HepG2 (cell line): ENCODE measurements around the gene P3H2. TPM values are rescaled to one million over a fixed set of nuclear protein-coding genes. Genes with fewer than 3 reads are reported as not detected.
"Not testable (repeated sequence)": the region's sequence is repeated elsewhere in the genome, so short reads cannot be mapped to it uniquely, and the experiment has no call there.

Experiments
- ATAC-seq: fragments of 200-7000 bp; cut with Tn5 transposase; 3 replicates; pipeline ENCODE4 v1.9.1; 2020; ENCODE audit warnings: mild to moderate bottlenecking, moderate library complexity
- BruUV-seq: library from RNA; stranded (reverse); fragments of 400-500 nt; replicated peaks from 2 replicates; lab custom pipeline; 2021; lab: Mats Ljungman, UMichigan
- CTCF ChIA-PET: fragments of 300-600 bp; formaldehyde crosslinking; extraction: SDS; loops from one replicate; lab custom pipeline; 2021; ENCODE audit warnings: low total read pairs, inconsistent platforms, low intra/inter-chr PET ratio; lab: Yijun Ruan, JAX
- POLR2A ChIA-PET: fragments of 350-600 bp; sonication (Branson Sonifier 250); formaldehyde crosslinking; loops from one replicate; lab custom pipeline; 2020; ENCODE audit warnings: antibody characterized with exemption, inconsistent platforms; lab: Yijun Ruan, JAX
- DNase-seq: peaks from one replicate; pipeline ENCODE4 v3.0.0-alpha.2; 2015; ENCODE audit warnings: low spot score
- FAIRE-seq: peaks from 3 replicates; lab custom pipeline; 2011; peaks lifted over from hg19 to GRCh38; lab: Jason Lieb, UNC
- H2AFZ ChIP-seq: one replicate; pipeline ENCODE4 v1.6.1; 2011; ENCODE audit warnings: low read length, inconsistent platforms
- H3K27ac ChIP-seq: fragments of 300-600 bp; 3 replicates; pipeline ENCODE4 v1.8.0; 2011; ENCODE audit warnings: mixed run types, mild to moderate bottlenecking, mixed read lengths, low read length, inconsistent platforms; ENCODE audit not compliant: insufficient read depth; ENCODE audit errors: extremely low read length
- H3K27me3 ChIP-seq, 2 experiments: fragments of 200-600 bp in 1 of 2; 2 replicates in 1 of 2; 3 replicates in 1 of 2; pipeline versions ENCODE4 v1.6.0 to v1.8.0; 2011; ENCODE audit warnings: low read length in 2 of 2, mild to moderate bottlenecking in 2 of 2, moderate library complexity in 2 of 2, inconsistent platforms in 1 of 2; ENCODE audit not compliant: insufficient read depth in 2 of 2, control insufficient read depth in 1 of 2
- H3K36me3 ChIP-seq, 2 experiments: fragments of 200-600 bp in 1 of 2; replicated peaks in 1 of 2; 2 replicates in 1 of 2; 3 replicates in 1 of 2; pipeline versions ENCODE4 v1.5.1 to v1.8.0; 2011; ENCODE audit warnings: low read length in 2 of 2, inconsistent platforms in 1 of 2; ENCODE audit not compliant: insufficient read depth in 2 of 2, control insufficient read depth in 1 of 2
- H3K4me1 ChIP-seq: 2 replicates; pipeline ENCODE4 v1.5.1; 2012; ENCODE audit warnings: low read length, inconsistent platforms; ENCODE audit not compliant: insufficient read depth
- H3K4me2 ChIP-seq: 2 replicates; pipeline ENCODE4 v1.6.0; 2011; ENCODE audit warnings: low read depth, low read length, inconsistent platforms
- H3K4me3 ChIP-seq, 3 experiments: fragments of 200-600 bp in 1 of 3; sonication (generic), shearing (Covaris generic) in 1 of 3; replicated peaks in 1 of 3; 2 replicates each; pipeline ENCODE4 v1.5.1; 2011 to 2016; ENCODE audit warnings: low read length in 3 of 3, inconsistent platforms in 2 of 3, low read depth in 2 of 3, mild to moderate bottlenecking in 2 of 3, control low read depth in 1 of 3, mixed read lengths in 1 of 3; ENCODE audit not compliant: insufficient read depth in 1 of 3
- H3K79me2 ChIP-seq: one replicate; pipeline ENCODE4 v1.6.1; 2011; ENCODE audit warnings: low read length, inconsistent platforms; ENCODE audit not compliant: insufficient read depth
- H3K9ac ChIP-seq: 2 replicates; pipeline ENCODE4 v1.6.0; 2011; ENCODE audit warnings: mild to moderate bottlenecking, low read depth, low read length, inconsistent platforms; ENCODE audit not compliant: insufficient read depth
- H3K9me3 ChIP-seq: 2 replicates; pipeline ENCODE4 v1.5.1; 2012; ENCODE audit warnings: mild to moderate bottlenecking, low read length
- H4K20me1 ChIP-seq: 2 replicates; pipeline ENCODE4 v1.6.0; 2011; ENCODE audit warnings: inconsistent platforms, mild to moderate bottlenecking, low read length, moderate library complexity; ENCODE audit not compliant: insufficient read depth
- ARNT ChIP-seq: fragments of 450-650 bp; IDR thresholded peaks from 2 replicates; pipeline ENCODE4 v1.6.1; 2017
- RAD51 ChIP-seq: fragments of 450-650 bp; IDR thresholded peaks from 2 replicates; pipeline ENCODE4 v1.6.1; 2016; ENCODE audit warnings: borderline replicate concordance
- WGBS: methylation state at CpG from one replicate; pipeline ENCODE4 v1.1.6; 2017; ENCODE audit warnings: low lambda C conversion rate; 5-methylcytosine and 5-hydroxymethylcytosine counted together
- in situ Hi-C: cut with HindIII; loops from 2 replicates; pipeline ENCODE4 v1.10.0; 2017; ENCODE audit warnings: low pct_unique_long_range_greater_than_20kb; ENCODE audit not compliant: extremely low pct_ligation_motif_present
- intact Hi-C: fragments of 100-400 bp; cut with micrococcal nuclease; formaldehyde crosslinking; loops from one replicate; pipeline ENCODE4 v1.10.0; 2022; ENCODE audit not compliant: unreplicated experiment
- polyA plus RNA-seq, 8 experiments: library from polyadenylated mRNA; depleted of rRNA in 3 of 8; stranded (reverse) in 7 of 8; unstranded in 1 of 8; fragments of >200 nt; fragmentation: Illumina TruSeq in 4 of 8; extraction: Trizol in 4 of 8; gene quantifications; 2 replicates each; pipeline versions ENCODE4 v1.2.1 to v1.2.3, GENCODE V29; 2011 to 2016; ENCODE audit warnings: low read depth in 4 of 8, missing spikeins in 1 of 8, mixed read lengths in 1 of 8; ENCODE audit not compliant: insufficient read depth in 1 of 8
- total RNA-seq, 5 experiments: library from RNA; depleted of rRNA; stranded (reverse); fragments of >200 nt; fragmentation: Illumina TruSeq; extraction: Trizol; gene quantifications; 2 replicates each; pipeline ENCODE4 v1.2.3, GENCODE V29; 2016; ENCODE audit warnings: low read depth in 1 of 5

P3H2 gene
- total and polyA plus RNA-seq, 2 of the 13 experiments (the other 11 are each of a cell fraction or from before 2014, with no cell fraction given): not detected

DNA sequence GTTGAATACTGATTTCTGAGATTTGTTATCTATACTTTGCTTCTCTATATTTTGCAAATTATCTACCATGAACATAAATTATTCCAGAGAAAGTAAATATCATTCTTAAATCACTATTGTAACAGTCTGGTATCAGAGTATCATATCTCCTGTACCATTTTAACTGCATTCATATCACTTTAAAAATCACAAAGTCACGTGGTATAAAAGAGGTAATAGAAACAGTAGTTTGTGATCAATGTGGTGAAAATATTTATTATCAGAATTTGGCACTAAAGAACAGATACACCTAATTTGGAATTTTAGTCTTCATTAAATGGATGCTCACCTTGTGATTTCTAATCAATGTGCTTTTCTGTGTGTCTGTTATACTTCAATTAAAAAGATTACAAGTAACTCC lies 47.8 kb downstream of the P3H2 start:
- 0% methylated on average over 1 of the region's 1 CpG for WGBS
- H3K27ac ChIP-seq: no peak overlapping the region
- H4K20me1 ChIP-seq: no peaks in the 10 kb centered on the region
- H3K9ac ChIP-seq: no peak overlapping the region
- no peaks in the 10 kb centered on the region for H3K4me1 ChIP-seq
- no peaks in the 10 kb centered on the region for H3K36me3 ChIP-seq
- TF ChIP-seq ARNT (no peak), RAD51 (peak; percentile 73; the same call in 1 of the 2 replicates)
- no peak overlapping the region for H3K4me3 ChIP-seq
- no peak overlapping the region for H2AFZ ChIP-seq
- CTCF ChIA-PET: no interaction called here
- H3K9me3 ChIP-seq: no peaks in the 10 kb centered on the region
- no peaks in the 10 kb centered on the region for H3K79me2 ChIP-seq
- no TSS peak for BruUV-seq
- ATAC-seq (no peak), DNase-seq (no peak), FAIRE-seq (no peak)
- in situ Hi-C loops: no loop called here
- intact Hi-C loops: no loop called here
- H3K27me3 ChIP-seq: no peaks in the 10 kb centered on the region
- H3K4me2 ChIP-seq: no peak overlapping the region
- POLR2A ChIA-PET: no interaction called here

DNA sequence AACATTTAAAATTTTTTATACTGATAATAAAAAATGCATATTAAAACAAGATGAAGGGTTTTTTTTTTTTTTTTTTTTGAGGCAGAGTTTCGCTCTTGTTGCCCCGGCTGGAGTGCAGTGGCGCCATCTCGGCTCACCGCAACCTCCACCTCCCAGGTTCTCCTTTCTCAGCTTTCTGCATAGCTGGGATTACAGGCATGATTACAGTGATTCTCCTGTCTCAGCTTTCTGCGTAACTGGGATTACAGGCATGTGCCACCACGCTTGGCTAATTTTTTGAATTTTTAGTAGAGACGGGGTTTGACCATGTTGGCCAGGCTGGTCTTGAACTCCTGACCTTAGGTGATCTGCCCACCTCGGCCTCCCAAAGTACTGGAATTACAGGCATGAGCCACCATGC lies 48.8 kb downstream of the P3H2 start:
- H3K79me2 ChIP-seq, H3K9me3 ChIP-seq, POLR2A ChIA-PET, H3K9ac ChIP-seq, H3K27me3 ChIP-seq, H2AFZ ChIP-seq, DNase-seq, BruUV-seq, H3K4me3 ChIP-seq, CTCF ChIA-PET, H3K4me1 ChIP-seq, H3K36me3 ChIP-seq, ATAC-seq, H4K20me1 ChIP-seq, FAIRE-seq, in situ Hi-C loops, H3K4me2 ChIP-seq, H3K27ac ChIP-seq, intact Hi-C loops: not testable (repeated sequence)
- 53% methylated on average over 9 of the region's 9 CpGs for WGBS
